Measurements from ENCODE around the gene SRP54. TPM values are rescaled to one million over a fixed set of nuclear protein-coding genes. Genes with fewer than 3 reads are reported as not detected.
"Not testable (repeated sequence)": the region's sequence is repeated elsewhere in the genome, so short reads cannot be mapped to it uniquely, and the experiment has no call there.

Gene SRP54
- polyA plus RNA-seq, 10 donors = 38.3 to 54.7 (median 46.8) TPM

DNA sequence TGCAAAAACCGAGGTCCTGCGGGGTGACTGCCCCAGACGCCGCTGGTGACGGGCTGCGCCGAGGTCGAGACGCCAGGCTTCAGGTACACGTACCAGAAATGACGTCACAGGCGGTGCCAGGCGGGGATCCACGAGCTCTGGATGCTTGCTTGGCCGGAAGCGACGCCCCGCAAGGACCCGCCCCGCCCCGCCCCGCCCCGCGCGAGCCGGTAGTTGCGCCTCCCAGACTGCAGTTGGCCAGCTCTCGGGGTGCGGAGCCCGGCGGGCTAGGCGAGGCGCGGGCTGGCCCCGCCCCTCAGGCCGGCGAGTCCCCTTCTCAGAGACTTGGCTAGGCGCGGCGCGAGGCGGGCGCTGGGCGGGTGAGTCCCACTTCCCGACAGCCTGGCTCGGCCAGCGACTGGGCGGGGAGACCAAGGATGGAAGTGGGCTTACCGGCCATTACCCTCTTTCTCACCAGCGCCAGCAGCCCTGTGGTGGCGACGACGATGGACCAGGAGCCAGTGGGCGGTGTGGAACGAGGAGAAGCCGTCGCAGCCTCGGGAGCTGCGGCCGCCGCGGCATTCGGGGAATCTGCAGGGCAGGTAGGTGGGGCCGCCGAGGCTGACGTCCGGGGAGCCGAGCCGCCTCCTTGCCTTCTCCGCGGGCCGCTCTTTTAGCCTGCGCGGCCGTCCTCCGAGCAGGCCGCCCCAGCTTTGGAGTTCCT lies 63.4 kb downstream of the SRP54 start, which contains the start of gene FAM177A1:
FAM177A1 (plus strand) TSS at position 225 of the 703 bp plus-strand sequence; CDS start at position 417, 192 bp downstream.
- peak; percentile 91 to 97 (median 94) for DNase-seq

DNA sequence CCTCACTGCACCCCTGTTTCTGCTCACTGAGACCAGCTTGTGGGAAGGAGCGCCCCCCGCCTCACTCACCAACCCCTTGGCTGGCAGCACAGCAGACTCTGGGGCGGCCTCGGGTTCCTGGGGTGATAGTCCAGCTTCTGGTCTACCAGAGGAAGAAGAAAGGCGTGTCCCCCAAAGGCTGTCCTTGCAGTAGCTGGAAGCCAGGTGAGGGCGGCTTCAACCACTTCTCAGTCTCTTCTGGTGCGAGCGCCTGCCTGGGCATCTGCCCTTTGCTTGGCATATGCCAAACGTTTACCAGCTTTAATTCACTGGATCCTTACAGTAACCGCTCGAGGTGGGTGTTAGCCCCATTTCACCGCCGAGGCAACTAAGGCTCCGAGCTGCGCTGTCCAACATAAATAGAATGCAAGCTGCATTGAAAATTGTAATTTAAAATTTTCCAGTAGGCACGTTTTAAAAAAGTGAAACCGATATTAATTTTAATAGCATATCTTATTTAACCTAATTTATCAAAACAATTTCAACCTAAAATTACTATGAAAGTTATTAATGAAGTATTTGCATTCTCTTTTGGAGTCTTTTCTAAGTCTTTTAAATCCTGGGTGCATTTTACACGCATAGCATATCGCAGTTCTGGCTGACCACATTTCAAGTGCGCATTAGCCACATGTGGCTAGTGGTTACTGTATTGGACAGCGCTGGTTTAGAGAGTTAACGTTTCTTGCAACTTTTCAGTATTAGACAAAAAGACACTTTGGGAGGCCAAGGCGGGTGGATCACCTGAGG lies 64.2 kb downstream of the SRP54 start:
- peak in 1 of 3 donors; percentile 27 for DNase-seq

DNA sequence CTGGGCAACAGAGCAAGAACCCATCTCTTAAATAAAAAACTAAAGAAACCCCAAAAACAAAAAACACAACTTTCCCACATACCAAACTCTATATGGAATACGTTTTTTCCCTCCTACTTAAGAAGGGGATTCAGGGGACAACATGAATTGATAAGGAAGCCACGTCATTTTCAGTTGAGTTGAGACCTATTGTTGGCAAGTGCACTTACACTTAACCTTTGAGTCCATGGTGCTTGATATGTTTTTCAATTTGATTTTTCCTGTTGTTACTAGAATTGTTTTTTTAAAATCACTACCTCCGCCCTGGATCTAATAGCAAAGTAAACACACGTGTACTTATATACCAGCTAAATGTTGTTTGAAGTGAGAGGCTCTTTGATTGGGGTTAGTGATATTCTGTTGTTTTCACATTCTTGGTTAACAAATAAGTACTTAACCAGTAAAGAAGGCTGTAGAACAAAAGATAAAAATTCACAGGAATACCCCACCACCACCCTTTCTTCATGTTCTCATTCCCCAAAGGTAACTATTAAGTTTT lies 65.3 kb downstream of the SRP54 start:
- DNase-seq = no peak

- no peak for DNase-seq
These were observed 67.9 kb downstream of the SRP54 start for GRCh38 chr14:35050652-35051051.

DNA sequence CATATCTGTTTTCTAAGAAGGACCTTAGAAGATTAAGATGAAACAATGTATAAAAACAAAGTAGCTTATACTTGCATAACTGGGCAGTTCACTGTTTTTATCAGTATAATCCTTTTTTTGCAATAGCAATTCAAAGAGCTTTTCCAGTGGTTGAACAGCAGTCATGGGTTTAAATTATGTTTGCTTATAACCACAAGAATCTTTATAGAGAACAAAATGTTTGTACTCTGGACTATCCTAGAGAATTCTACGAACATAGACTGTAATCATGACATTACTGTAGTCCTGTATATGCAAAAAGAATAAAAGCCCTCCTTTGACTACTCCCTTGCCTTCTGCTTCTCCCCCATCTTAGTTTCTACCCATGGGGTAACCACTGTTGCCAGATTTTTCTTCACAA lies 69.0 kb downstream of the SRP54 start:
- no peak for DNase-seq

DNA sequence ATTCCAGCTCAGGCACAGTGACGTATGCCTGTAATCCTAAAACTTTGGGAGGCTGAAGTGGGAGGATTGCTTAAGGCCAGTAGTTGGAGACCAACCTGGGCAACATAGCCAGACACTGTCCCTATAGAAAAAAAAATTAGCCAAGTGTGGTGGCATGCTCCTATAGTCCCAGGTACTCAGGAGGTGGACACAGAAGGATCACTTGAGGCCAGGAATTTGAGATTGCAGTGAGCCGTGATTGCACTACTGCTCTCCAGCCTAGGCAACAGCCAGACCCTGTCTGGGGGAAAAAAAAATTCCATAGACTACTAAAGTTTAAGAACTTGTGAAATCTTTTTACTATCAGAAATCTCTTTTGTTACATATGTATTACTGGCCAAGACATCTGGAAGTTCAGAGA lies 69.8 kb downstream of the SRP54 start:
- DNase-seq = no peak

DNA sequence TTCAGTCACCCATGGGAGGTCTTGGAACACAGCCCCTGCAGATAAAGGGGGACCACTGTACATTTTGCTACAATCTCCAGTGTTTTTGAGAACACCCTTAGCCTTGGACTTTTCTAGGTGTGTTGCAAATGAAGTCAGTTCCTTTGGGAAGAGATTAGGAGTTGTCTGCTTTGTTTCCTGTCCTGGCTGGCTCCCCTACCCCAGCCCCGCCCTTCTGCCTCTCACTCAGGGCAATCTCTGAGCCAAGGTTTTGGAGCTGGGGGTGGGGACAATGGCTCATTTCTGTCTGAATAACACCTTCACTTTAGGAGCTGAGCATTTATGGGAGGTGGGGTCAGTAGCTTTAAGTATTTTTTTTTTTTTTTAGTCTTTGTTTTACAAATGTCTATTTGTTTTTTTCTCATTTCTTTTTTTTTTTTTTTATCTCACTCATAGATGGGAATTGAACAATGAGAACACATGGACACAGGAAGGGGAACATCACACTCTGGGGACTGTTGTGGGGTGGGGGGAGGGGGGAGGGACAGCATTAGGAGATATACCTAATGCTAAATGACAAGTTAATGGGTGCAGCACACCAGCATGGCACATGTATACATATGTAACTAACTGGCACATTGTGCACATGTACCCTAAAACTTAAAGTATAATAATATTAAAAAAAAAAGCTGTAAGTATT lies 78.5 kb downstream of the SRP54 start:
- DNase-seq = not testable (repeated sequence)

DNA sequence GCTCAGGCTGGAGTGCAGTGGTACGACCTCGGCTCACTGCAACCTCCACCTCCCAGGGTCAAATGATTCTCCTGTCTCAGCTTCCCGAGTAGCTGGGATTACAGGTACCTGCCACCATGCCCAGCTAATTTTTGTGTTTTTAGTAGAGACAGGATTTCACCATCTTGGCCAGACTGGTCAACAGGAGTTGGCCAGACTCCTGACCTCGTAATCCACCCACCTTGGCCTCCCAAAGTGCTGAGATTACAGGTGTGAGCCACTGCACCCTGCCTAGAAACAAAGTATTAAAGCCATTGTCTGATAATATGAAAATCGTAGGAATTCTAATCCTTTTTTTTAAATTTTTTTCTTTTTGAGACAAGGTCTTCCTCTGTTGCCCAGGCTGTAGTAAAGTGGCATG lies 82.9 kb downstream of the SRP54 start:
- DNase-seq = not testable (repeated sequence)

GRCh38 chr14:35068238-35069012 lies 85.6 kb downstream of the SRP54 start:
- no peak for DNase-seq

DNA sequence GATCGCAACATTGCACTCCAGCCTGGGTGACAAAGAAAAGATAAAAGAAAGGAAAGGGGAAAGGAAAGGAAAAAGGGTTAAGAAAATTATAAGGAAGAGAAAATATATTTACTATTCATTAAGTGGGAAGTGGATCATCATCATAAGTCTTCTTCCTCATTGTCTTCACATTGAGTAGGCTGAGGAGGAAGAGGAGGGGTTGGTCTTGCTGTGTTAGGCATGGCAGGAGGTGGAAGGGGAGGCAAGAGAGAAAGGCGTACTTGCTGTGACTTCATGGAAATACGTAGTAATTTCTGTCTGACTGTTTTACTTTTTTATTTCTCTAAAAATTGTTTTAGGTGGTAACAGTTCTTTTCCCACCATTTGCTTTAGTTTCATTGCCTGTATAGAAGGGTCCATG lies 89.4 kb downstream of the SRP54 start:
- no peak for DNase-seq

GRCh38 chr14:35073486-35073885 lies 90.7 kb downstream of the SRP54 start:
- DNase-seq = no peak

GRCh38 chr14:35078082-35078481 lies 95.3 kb downstream of the SRP54 start:
- DNase-seq = no peak

Other genes with a start within 250 kb of the SRP54 start
- 10 to 100 TPM; 14.5 to 29.0 (median 23.2) TPM for gene BAZ1A, start 107.6 kb upstream of the SRP54 start, polyA plus RNA-seq (ENCODE audit: insufficient read length in 10 of 10)
- 10 to 100 TPM; 30.8 to 43.3 (median 36.6) TPM for gene FAM177A1, start 63.3 kb downstream of the SRP54 start, polyA plus RNA-seq (ENCODE audit: insufficient read length in 10 of 10)
- 10 to 100 TPM; 37.7 to 51.4 (median 46.7) TPM for gene PPP2R3C, start 139.0 kb downstream of the SRP54 start, polyA plus RNA-seq (ENCODE audit: insufficient read length in 10 of 10)
- gene PRORP, start 139.6 kb downstream of the SRP54 start, polyA plus RNA-seq (ENCODE audit: insufficient read length in 10 of 10) = 10 to 100 TPM; 14.5 to 21.3 (median 18.6) TPM